B cell (primary cell): ENCODE results near the gene THSD4. TPM values are rescaled to one million over a fixed set of nuclear protein-coding genes. Genes with fewer than 3 reads are reported as not detected.

ENCODE experiments used
- ATAC-seq: fragments of 200-7000 bp; cut with Tn5 transposase; one replicate; pipeline ENCODE4 v1.10.0; 2021; ENCODE audit warnings: low read depth, mild to moderate bottlenecking, moderate number of reproducible peaks, moderate library complexity
- CTCF ChIA-PET: fragments of 350-600 bp; sonication (Branson Sonifier 250); formaldehyde crosslinking; loops from one replicate; lab custom pipeline; 2021; ENCODE audit warnings: antibody characterized with exemption, inconsistent platforms; lab: Charles Lee
- POLR2A ChIA-PET: fragments of 350-600 bp; sonication (Branson Sonifier 250); formaldehyde crosslinking; loops from one replicate; lab custom pipeline; 2021; ENCODE audit warnings: antibody characterized with exemption; lab: Charles Lee
- DNase-seq: peaks from one replicate; pipeline ENCODE4 v3.0.0; 2013
- H2AFZ ChIP-seq: 2 replicates; pipeline ENCODE4 v1.6.1; 2012; ENCODE audit warnings: mild to moderate bottlenecking, low read depth, low read length; ENCODE audit not compliant: insufficient read depth, poor library complexity, severe bottlenecking
- H3K27ac ChIP-seq, 2 donors: 1 replicate in 1 of 2; 2 replicates in 1 of 2; pipeline ENCODE4 v1.5.1; 2012 to 2013; ENCODE audit warnings: low read length in 2 of 2, mild to moderate bottlenecking in 2 of 2, moderate library complexity in 1 of 2
- H3K27me3 ChIP-seq, 4 experiments: fragments of 200-600 bp in 1 of 4; sonication (generic) in 1 of 4; replicated peaks in 1 of 4; 1 replicate in 2 of 4; 2 replicates in 2 of 4; pipeline versions ENCODE4 v1.6.1 to v1.7.0; 2013 to 2016; ENCODE audit warnings: low read length in 3 of 4, mild to moderate bottlenecking in 2 of 4, mixed read lengths in 1 of 4, moderate library complexity in 1 of 4; ENCODE audit not compliant: insufficient read depth in 4 of 4, control insufficient read depth in 3 of 4; ENCODE audit errors: control extremely low read depth in 1 of 4
- H3K36me3 ChIP-seq, 2 experiments: replicated peaks in 1 of 2; 1 replicate in 1 of 2; 2 replicates in 1 of 2; pipeline versions ENCODE4 v1.6.1 to v1.7.1; 2013; ENCODE audit warnings: low read length in 1 of 2; ENCODE audit not compliant: insufficient read depth in 2 of 2, control insufficient read depth in 1 of 2; ENCODE audit errors: control extremely low read depth in 1 of 2, extremely low read depth in 1 of 2
- H3K4me1 ChIP-seq, 2 donors: fragments of 200-600 bp in 1 of 2; sonication (generic) in 1 of 2; 1 replicate in 1 of 2; 2 replicates in 1 of 2; pipeline versions ENCODE4 v1.5.1 to v1.6.1; 2013 to 2017; ENCODE audit warnings: low read length in 2 of 2; ENCODE audit not compliant: control insufficient read depth in 2 of 2, insufficient read depth in 2 of 2
- H3K4me2 ChIP-seq: replicated peaks from 2 replicates; pipeline ENCODE3; 2012; ENCODE audit warnings: mild to moderate bottlenecking, low read depth, low read length; ENCODE audit not compliant: poor library complexity, severe bottlenecking
- H3K4me3 ChIP-seq, 5 experiments: fragments of 200-600 bp in 1 of 5; sonication (generic) in 1 of 5; 1 replicate in 3 of 5; 2 replicates in 2 of 5; pipeline versions ENCODE4 v1.5.1 to v1.7.0; 2011 to 2016; ENCODE audit warnings: low read length in 4 of 5, mild to moderate bottlenecking in 4 of 5, low read depth in 2 of 5, control low read depth in 1 of 5, moderate library complexity in 1 of 5; ENCODE audit not compliant: insufficient read depth in 1 of 5; ENCODE audit errors: control extremely low read depth in 1 of 5, extremely low read depth in 1 of 5
- H3K79me2 ChIP-seq: fragments of 200-600 bp; sonication (generic); one replicate; pipeline ENCODE4 v1.6.0; 2016; ENCODE audit warnings: low read length; ENCODE audit not compliant: control insufficient read depth, insufficient read depth
- H3K9ac ChIP-seq: fragments of 200-600 bp; sonication (generic); 2 replicates; pipeline ENCODE4 v1.6.1; 2017; ENCODE audit warnings: mild to moderate bottlenecking, low read length, moderate library complexity
- H3K9me3 ChIP-seq, 3 donors: one replicate each; pipeline versions ENCODE4 v1.6.1 to v1.7.1; 2013; ENCODE audit warnings: low read length in 2 of 3; ENCODE audit not compliant: control insufficient read depth in 2 of 3, insufficient read depth in 1 of 3; ENCODE audit errors: control extremely low read depth in 1 of 3
- H4K20me1 ChIP-seq: 2 replicates; pipeline ENCODE4 v1.6.0; 2012; ENCODE audit warnings: mild to moderate bottlenecking, low read length; ENCODE audit not compliant: insufficient read depth, control insufficient read depth, poor library complexity, severe bottlenecking
- H3K27ac Mint-ChIP-seq: one replicate; pipeline ENCODE4 v1.8.0; 2021; ENCODE audit warnings: mixed read lengths
- H3K27me3 Mint-ChIP-seq: one replicate; pipeline ENCODE4 v1.8.0; 2021; ENCODE audit warnings: mixed read lengths
- H3K4me1 Mint-ChIP-seq: one replicate; pipeline ENCODE4 v1.8.0; 2021; ENCODE audit warnings: mixed read lengths
- H3K4me3 Mint-ChIP-seq: one replicate; pipeline ENCODE4 v1.8.0; 2021; ENCODE audit warnings: mixed read lengths
- H3K9me3 Mint-ChIP-seq: one replicate; pipeline ENCODE4 v1.8.0; 2022; ENCODE audit warnings: mixed read lengths; ENCODE audit not compliant: insufficient read depth
- CTCF ChIP-seq: fragments of 200-600 bp; IDR thresholded peaks from one replicate; pipeline ENCODE4 v1.8.0; 2022; ENCODE audit warnings: antibody characterized with exemption, mild to moderate bottlenecking
- EZH2 ChIP-seq: IDR thresholded peaks from 2 replicates; pipeline ENCODE4 v1.6.1; 2012; ENCODE audit warnings: borderline replicate concordance, low read depth, mild to moderate bottlenecking, moderate library complexity, low read length; ENCODE audit not compliant: insufficient read depth, poor library complexity, severe bottlenecking
- WGBS: methylation state at CpG from one replicate; pipeline ENCODE4 v1.1.5; 2013; ENCODE audit warnings: missing lambda C conversion rate; ENCODE audit not compliant: insufficient coverage; 5-methylcytosine and 5-hydroxymethylcytosine counted together
- intact Hi-C: fragments of 100-400 bp; cut with micrococcal nuclease; formaldehyde crosslinking; loops from one replicate; pipeline ENCODE4 v1.10.0; 2022
- polyA plus RNA-seq: library from polyadenylated mRNA; depleted of rRNA; stranded (reverse); fragments of >200 nt; gene quantifications from 2 replicates; pipeline ENCODE4 v1.2.3, GENCODE V29; 2012
- total RNA-seq, 2 donors: library from RNA; stranded (reverse); fragments of 120-200 nt in 1 of 2; gene quantifications; 1 replicate in 1 of 2; 2 replicates in 1 of 2; pipeline versions ENCODE4 v1.2.3 to v1.2.4, GENCODE V29; 2013 to 2022

Gene THSD4
- total and polyA plus RNA-seq, 2 donors (not counting 1 experiment from before 2014, with no cell fraction given): not detected

- no peaks in the 10 kb centered on the region for H3K4me1 ChIP-seq
- peaks cover 27% of the 10 kb centered on the region for H3K27me3 Mint-ChIP-seq
- H3K9ac ChIP-seq: no peak overlapping the region
- WGBS: no CpG with 5 or more reads among the region's 1 CpG
- no peak overlapping the region for H3K4me2 ChIP-seq
- DNase-seq (no peak), ATAC-seq (no peak)
- no peak overlapping the region for H3K27ac Mint-ChIP-seq
- no peaks in the 10 kb centered on the region for H3K9me3 ChIP-seq
- no peak overlapping the region for H3K27ac ChIP-seq
- no peak overlapping the region for H2AFZ ChIP-seq
- intact Hi-C loops: no loop called here
- H3K79me2 ChIP-seq: no peaks in the 10 kb centered on the region
- no peak overlapping the region for H3K4me3 ChIP-seq
- H3K27me3 ChIP-seq: no peaks in the 10 kb centered on the region
- H3K9me3 Mint-ChIP-seq: peaks cover 6% of the 10 kb centered on the region
- ChIA-PET POLR2A (no interaction called here), CTCF (no interaction called here)
- no peaks in the 10 kb centered on the region for H3K36me3 ChIP-seq
- H4K20me1 ChIP-seq: no peaks in the 10 kb centered on the region
- TF ChIP-seq EZH2: no peak
- TF ChIP-seq CTCF: no peak
- H3K4me3 Mint-ChIP-seq: no peak overlapping the region
- no peaks in the 10 kb centered on the region for H3K4me1 Mint-ChIP-seq
Measured at GRCh38 chr15:71088683-71089082, 26.6 kb upstream of the THSD4 start.

GRCh38 chr15:71089801-71090200 is 25.5 kb upstream of the THSD4 start:
- peaks cover 9% of the 10 kb centered on the region for H3K9me3 Mint-ChIP-seq
- Histone ChIP-seq H3K27me3 (no peaks in the 10 kb centered on the region), H3K4me1 (no peaks in the 10 kb centered on the region), H4K20me1 (no peaks in the 10 kb centered on the region), H3K9ac (no peak overlapping the region), H3K27ac (no peak overlapping the region), H3K36me3 (no peaks in the 10 kb centered on the region), H3K4me3 (no peak overlapping the region), H3K9me3 (peaks cover 0 to 3% (median 0%) of the 10 kb centered on the region in 3 donors), H2AFZ (no peak overlapping the region), H3K79me2 (no peaks in the 10 kb centered on the region), H3K4me2 (no peak overlapping the region)
- intact Hi-C loops: no loop called here
- H3K4me1 Mint-ChIP-seq: no peaks in the 10 kb centered on the region
- 50% methylated on average over 1 of the region's 1 CpG for WGBS
- TF ChIP-seq EZH2: no peak
- TF ChIP-seq CTCF: no peak
- no peak for ATAC-seq
- no peak for DNase-seq
- no peak overlapping the region for H3K27ac Mint-ChIP-seq
- ChIA-PET CTCF (no interaction called here), POLR2A (no interaction called here)
- H3K27me3 Mint-ChIP-seq: peaks cover 24% of the 10 kb centered on the region
- H3K4me3 Mint-ChIP-seq: no peak overlapping the region
